GM23338 (cell line): ENCODE results near the gene SETBP1. TPM values are rescaled to one million over a fixed set of nuclear protein-coding genes. Genes with fewer than 3 reads are reported as not detected.
A peak's percentile ranks its signal among the peaks of the same experiment; 100 is the strongest.

Source experiments
- ATAC-seq: fragments of 200-7000 bp; cut with Tn5 transposase; 3 replicates; pipeline ENCODE4 v1.9.1; 2020
- DNase-seq: peaks from one replicate; pipeline ENCODE4 v3.0.0-alpha.2; 2015; ENCODE audit warnings: low spot score
- H2AFZ ChIP-seq: fragments of 200-600 bp; sonication (generic); 2 replicates; pipeline ENCODE4 v1.8.0; 2016; ENCODE audit warnings: antibody characterized with exemption, mild to moderate bottlenecking, moderate library complexity
- H3F3A ChIP-seq: fragments of 200-600 bp; sonication (generic); replicated peaks from 2 replicates; pipeline ENCODE4 v1.8.0; 2017; ENCODE audit warnings: antibody characterized with exemption, mixed run types, low read depth
- H3K27ac ChIP-seq: fragments of 200-600 bp; sonication (generic); 2 replicates; pipeline ENCODE4 v1.6.1; 2016; ENCODE audit warnings: low read depth
- H3K27me3 ChIP-seq: fragments of 200-600 bp; sonication (generic); 2 replicates; pipeline ENCODE4 v1.8.0; 2016; ENCODE audit warnings: mild to moderate bottlenecking, mixed run types, moderate library complexity; ENCODE audit not compliant: insufficient read depth
- H3K36me3 ChIP-seq: fragments of 200-600 bp; sonication (generic); 2 replicates; pipeline ENCODE4 v1.8.0; 2016; ENCODE audit warnings: mild to moderate bottlenecking; ENCODE audit not compliant: insufficient read depth
- H3K4me1 ChIP-seq: fragments of 200-600 bp; sonication (generic); 2 replicates; pipeline ENCODE4 v1.8.0; 2016; ENCODE audit warnings: mild to moderate bottlenecking, moderate library complexity; ENCODE audit not compliant: insufficient read depth
- H3K4me2 ChIP-seq: fragments of 200-600 bp; sonication (generic); 2 replicates; pipeline ENCODE4 v1.7.1; 2017; ENCODE audit warnings: mixed run types
- H3K4me3 ChIP-seq: fragments of 200-600 bp; sonication (generic); 2 replicates; pipeline ENCODE4 v1.6.1; 2016; ENCODE audit warnings: mixed run types
- H3K79me2 ChIP-seq: fragments of 200-600 bp; sonication (generic); replicated peaks from 2 replicates; pipeline ENCODE4 v1.8.0; 2017; ENCODE audit warnings: mild to moderate bottlenecking; ENCODE audit not compliant: insufficient read depth
- H3K9me2 ChIP-seq: fragments of 200-600 bp; sonication (generic); 2 replicates; pipeline ENCODE4 v1.8.0; 2017; ENCODE audit not compliant: insufficient read depth
- H4K20me1 ChIP-seq: fragments of 200-600 bp; sonication (generic); replicated peaks from 2 replicates; pipeline ENCODE4 v1.8.0; 2017; ENCODE audit warnings: mild to moderate bottlenecking; ENCODE audit not compliant: insufficient read depth
- H3K27ac Mint-ChIP-seq: 2 replicates; pipeline ENCODE4 v1.8.0; 2020; ENCODE audit warnings: inconsistent platforms, mild to moderate bottlenecking, moderate library complexity, mixed read lengths
- H3K27me3 Mint-ChIP-seq: 3 replicates; pipeline ENCODE4 v1.8.0; 2022; ENCODE audit warnings: low read depth, mild to moderate bottlenecking, moderate library complexity, mixed read lengths, inconsistent platforms; ENCODE audit not compliant: insufficient read depth, poor library complexity
- H3K36me3 Mint-ChIP-seq: 3 replicates; pipeline ENCODE4 v1.8.0; 2021; ENCODE audit warnings: low read depth, mild to moderate bottlenecking, inconsistent platforms, moderate library complexity, mixed read lengths
- H3K4me1 Mint-ChIP-seq: 3 replicates; pipeline ENCODE4 v1.8.0; 2020; ENCODE audit warnings: mild to moderate bottlenecking, inconsistent platforms, mixed read lengths
- H3K4me3 Mint-ChIP-seq: 3 replicates; pipeline ENCODE4 v1.8.0; 2021; ENCODE audit warnings: moderate library complexity, mild to moderate bottlenecking, inconsistent platforms, mixed read lengths
- H3K9me3 Mint-ChIP-seq: 3 replicates; pipeline ENCODE4 v1.8.0; 2020; ENCODE audit warnings: moderate library complexity, mild to moderate bottlenecking, inconsistent platforms, mixed read lengths
- CREB1 ChIP-seq: fragments of 250-450 bp; sonication (Bioruptor Pico); IDR thresholded peaks from 2 replicates; pipeline ENCODE4 v1.5.0; 2020; ENCODE audit warnings: low read depth, mild to moderate bottlenecking, moderate library complexity
- EZH2 ChIP-seq: fragments of 200-600 bp; sonication (generic); IDR thresholded peaks from one replicate; pipeline ENCODE4 v1.8.0; 2017; ENCODE audit warnings: antibody characterized with exemption, mild to moderate bottlenecking, low read depth; ENCODE audit not compliant: unreplicated experiment
- JUNB ChIP-seq: IDR thresholded peaks from one replicate; pipeline ENCODE4 v1.6.1; 2016; ENCODE audit warnings: antibody characterized with exemption; ENCODE audit not compliant: unreplicated experiment
- NANOG ChIP-seq: IDR thresholded peaks from 2 replicates; pipeline ENCODE4 v1.6.1; 2016; ENCODE audit warnings: antibody characterized with exemption, borderline replicate concordance
- POLR2AphosphoS5 ChIP-seq: IDR thresholded peaks from 2 replicates; pipeline ENCODE4 v1.6.1; 2016; ENCODE audit warnings: antibody characterized with exemption, low read depth
- STAT1 ChIP-seq: IDR thresholded peaks from one replicate; pipeline ENCODE4 v1.6.1; 2016; ENCODE audit warnings: antibody characterized with exemption; ENCODE audit not compliant: unreplicated experiment
- ZNF331 ChIP-seq: fragments of 250-450 bp; sonication (Bioruptor Pico); IDR thresholded peaks from 2 replicates; pipeline ENCODE4 v1.5.0; 2020; ENCODE audit warnings: low read depth, mild to moderate bottlenecking, moderate library complexity
- polyA plus RNA-seq: library from polyadenylated mRNA; unstranded; fragments of >200 nt; fragmentation: Nextera tagmentation; extraction: Ambion mirVana; gene quantifications from 2 replicates; pipeline ENCODE4 v1.2.1, GENCODE V29; 2016
- total RNA-seq: library from RNA; depleted of rRNA; stranded (reverse); fragments of >200 nt; shearing (Covaris generic); gene quantifications from 2 replicates; pipeline ENCODE4 v1.2.3, GENCODE V29; 2014
- TF ChIP-seq, protein P1 (sequence below), 2 experiments: fragments of 200-600 bp in 1 of 2; sonication (generic) in 1 of 2; conservative IDR thresholded peaks; 2 replicates each; pipeline versions ENCODE4 v1.5.1 to v1.6.1; 2016 to 2017; ENCODE audit warnings: antibody characterized with exemption in 2 of 2, low read depth in 2 of 2, mild to moderate bottlenecking in 2 of 2, moderate library complexity in 1 of 2
- TF ChIP-seq, protein P2 (sequence below): IDR thresholded peaks from one replicate; pipeline ENCODE4 v1.6.1; 2018; ENCODE audit warnings: antibody characterized with exemption; ENCODE audit not compliant: unreplicated experiment

SETBP1 gene
- total and polyA plus RNA-seq, 2 experiments from 2014 or later = 1.6 to 5.5 TPM

DNA sequence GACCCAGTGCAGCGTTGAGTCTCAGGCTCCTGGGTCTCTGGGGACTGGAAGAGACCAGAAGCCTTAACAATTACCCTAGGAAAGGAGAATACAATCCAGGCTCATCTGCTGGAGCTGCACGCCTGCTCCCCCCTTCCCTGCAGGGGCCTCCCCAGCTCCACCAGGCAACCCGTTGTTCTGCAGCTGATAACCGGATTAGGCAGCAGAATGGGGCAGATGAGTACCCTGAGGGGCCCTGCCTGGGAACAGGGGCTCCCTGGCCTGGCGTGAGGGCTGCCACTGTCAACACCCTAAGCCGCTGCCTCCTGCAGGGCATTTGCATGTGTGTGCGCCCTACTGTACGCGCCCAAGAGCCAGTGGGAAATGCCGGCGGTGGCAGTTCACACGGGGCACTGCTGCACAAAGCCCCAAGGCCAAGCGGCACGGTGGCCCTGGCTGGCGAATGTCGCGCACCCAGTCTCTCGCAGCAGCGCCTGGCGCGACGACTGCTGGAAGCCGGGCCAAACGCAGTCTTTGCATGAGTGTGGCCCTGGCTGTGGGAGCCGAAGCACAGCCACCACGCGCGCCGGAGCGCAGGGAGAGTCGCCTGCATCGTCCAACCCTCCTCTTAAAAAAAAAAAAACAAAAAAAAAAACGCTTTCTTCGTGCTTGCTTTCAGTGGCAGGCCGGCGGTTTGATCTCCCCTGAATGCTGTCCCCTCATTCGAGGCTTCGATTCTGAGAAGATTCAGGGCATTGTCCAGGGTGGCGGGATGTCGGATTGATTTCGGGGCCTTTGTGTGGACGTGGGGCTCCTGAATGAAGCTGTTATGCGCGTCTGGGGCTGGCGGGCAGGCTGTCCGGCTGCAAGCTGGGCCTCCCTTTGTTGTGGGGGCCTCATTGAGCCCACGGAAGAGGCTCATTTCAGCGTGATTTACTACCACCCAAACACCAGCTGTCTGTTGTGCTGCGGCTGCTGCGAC lies 63.8 kb downstream of the SETBP1 start:
- H3K9me2 ChIP-seq = no peaks in the 10 kb centered on the region
- peak overlapping the region; percentile 60 for H3K4me3 Mint-ChIP-seq
- TF ChIP-seq, protein P1, sequence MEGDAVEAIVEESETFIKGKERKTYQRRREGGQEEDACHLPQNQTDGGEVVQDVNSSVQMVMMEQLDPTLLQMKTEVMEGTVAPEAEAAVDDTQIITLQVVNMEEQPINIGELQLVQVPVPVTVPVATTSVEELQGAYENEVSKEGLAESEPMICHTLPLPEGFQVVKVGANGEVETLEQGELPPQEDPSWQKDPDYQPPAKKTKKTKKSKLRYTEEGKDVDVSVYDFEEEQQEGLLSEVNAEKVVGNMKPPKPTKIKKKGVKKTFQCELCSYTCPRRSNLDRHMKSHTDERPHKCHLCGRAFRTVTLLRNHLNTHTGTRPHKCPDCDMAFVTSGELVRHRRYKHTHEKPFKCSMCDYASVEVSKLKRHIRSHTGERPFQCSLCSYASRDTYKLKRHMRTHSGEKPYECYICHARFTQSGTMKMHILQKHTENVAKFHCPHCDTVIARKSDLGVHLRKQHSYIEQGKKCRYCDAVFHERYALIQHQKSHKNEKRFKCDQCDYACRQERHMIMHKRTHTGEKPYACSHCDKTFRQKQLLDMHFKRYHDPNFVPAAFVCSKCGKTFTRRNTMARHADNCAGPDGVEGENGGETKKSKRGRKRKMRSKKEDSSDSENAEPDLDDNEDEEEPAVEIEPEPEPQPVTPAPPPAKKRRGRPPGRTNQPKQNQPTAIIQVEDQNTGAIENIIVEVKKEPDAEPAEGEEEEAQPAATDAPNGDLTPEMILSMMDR (conservative IDR thresholded peaks at IDR 0.05; ENCODE audit: low read depth in 2 of 2) = peak in 1 of 2 experiments; percentile 12; a peak in 1 of 4 replicates
- TF ChIP-seq ZNF331 (no peak), STAT1 (no peak), JUNB (no peak), CREB1 (CRISPR knock-in tag) (no peak)
- TF ChIP-seq, protein P2, sequence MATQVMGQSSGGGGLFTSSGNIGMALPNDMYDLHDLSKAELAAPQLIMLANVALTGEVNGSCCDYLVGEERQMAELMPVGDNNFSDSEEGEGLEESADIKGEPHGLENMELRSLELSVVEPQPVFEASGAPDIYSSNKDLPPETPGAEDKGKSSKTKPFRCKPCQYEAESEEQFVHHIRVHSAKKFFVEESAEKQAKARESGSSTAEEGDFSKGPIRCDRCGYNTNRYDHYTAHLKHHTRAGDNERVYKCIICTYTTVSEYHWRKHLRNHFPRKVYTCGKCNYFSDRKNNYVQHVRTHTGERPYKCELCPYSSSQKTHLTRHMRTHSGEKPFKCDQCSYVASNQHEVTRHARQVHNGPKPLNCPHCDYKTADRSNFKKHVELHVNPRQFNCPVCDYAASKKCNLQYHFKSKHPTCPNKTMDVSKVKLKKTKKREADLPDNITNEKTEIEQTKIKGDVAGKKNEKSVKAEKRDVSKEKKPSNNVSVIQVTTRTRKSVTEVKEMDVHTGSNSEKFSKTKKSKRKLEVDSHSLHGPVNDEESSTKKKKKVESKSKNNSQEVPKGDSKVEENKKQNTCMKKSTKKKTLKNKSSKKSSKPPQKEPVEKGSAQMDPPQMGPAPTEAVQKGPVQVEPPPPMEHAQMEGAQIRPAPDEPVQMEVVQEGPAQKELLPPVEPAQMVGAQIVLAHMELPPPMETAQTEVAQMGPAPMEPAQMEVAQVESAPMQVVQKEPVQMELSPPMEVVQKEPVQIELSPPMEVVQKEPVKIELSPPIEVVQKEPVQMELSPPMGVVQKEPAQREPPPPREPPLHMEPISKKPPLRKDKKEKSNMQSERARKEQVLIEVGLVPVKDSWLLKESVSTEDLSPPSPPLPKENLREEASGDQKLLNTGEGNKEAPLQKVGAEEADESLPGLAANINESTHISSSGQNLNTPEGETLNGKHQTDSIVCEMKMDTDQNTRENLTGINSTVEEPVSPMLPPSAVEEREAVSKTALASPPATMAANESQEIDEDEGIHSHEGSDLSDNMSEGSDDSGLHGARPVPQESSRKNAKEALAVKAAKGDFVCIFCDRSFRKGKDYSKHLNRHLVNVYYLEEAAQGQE = no peak
- DNase-seq = peak; percentile 67
- H3K4me1 Mint-ChIP-seq = peaks cover 32% of the 10 kb centered on the region
- peak; percentile 87 for ATAC-seq
- no peak overlapping the region for H3K27ac Mint-ChIP-seq
- H3K4me3 ChIP-seq = peak overlapping the region; percentile 50
- peaks cover 6% of the 10 kb centered on the region for H3K27me3 Mint-ChIP-seq
- H3K27ac ChIP-seq = no peak overlapping the region
- H3K27me3 ChIP-seq = no peaks in the 10 kb centered on the region
- no peaks in the 10 kb centered on the region for H3K9me3 Mint-ChIP-seq
- peak overlapping the region; percentile 73 for H3K4me2 ChIP-seq
- H3K36me3 ChIP-seq = no peaks in the 10 kb centered on the region
- no peaks in the 10 kb centered on the region for H3K79me2 ChIP-seq
- H2AFZ ChIP-seq = peak overlapping the region; percentile 92
- H3K36me3 Mint-ChIP-seq = no peaks in the 10 kb centered on the region
- no peaks in the 10 kb centered on the region for H4K20me1 ChIP-seq
- H3K4me1 ChIP-seq = peaks cover 25% of the 10 kb centered on the region
- H3F3A ChIP-seq = no peaks in the 10 kb centered on the region

GRCh38 chr18:44747157-44747556 lies 66.5 kb downstream of the SETBP1 start:
- Histone ChIP-seq H3F3A (no peaks in the 10 kb centered on the region), H3K4me3 (no peak overlapping the region), H3K4me2 (no peak overlapping the region), H4K20me1 (no peaks in the 10 kb centered on the region), H3K79me2 (no peaks in the 10 kb centered on the region), H3K9me2 (peaks cover 3% of the 10 kb centered on the region; the same call in 1 of the 2 replicates), H3K27me3 (no peaks in the 10 kb centered on the region), H3K4me1 (peaks cover 25% of the 10 kb centered on the region), H3K27ac (no peak overlapping the region), H3K36me3 (no peaks in the 10 kb centered on the region), H2AFZ (no peak overlapping the region)
- H3K36me3 Mint-ChIP-seq = no peaks in the 10 kb centered on the region
- no peak overlapping the region for H3K27ac Mint-ChIP-seq
- peaks cover 26% of the 10 kb centered on the region for H3K4me1 Mint-ChIP-seq
- TF ChIP-seq NANOG = no peak
- no peak for TF ChIP-seq EZH2
- no peak for TF ChIP-seq POLR2AphosphoS5
- TF ChIP-seq, protein P2 = no peak
- no peak for ATAC-seq
- H3K27me3 Mint-ChIP-seq = peaks cover 6% of the 10 kb centered on the region
- no peaks in the 10 kb centered on the region for H3K9me3 Mint-ChIP-seq
- H3K4me3 Mint-ChIP-seq = no peak overlapping the region
- no peak for DNase-seq
